GM19467 (cell line): ENCODE data around the gene INPP4A.
A peak's percentile ranks its signal among the peaks of the same experiment; 100 is the strongest.
"Not testable (repeated sequence)": the region's sequence is repeated elsewhere in the genome, so short reads cannot be mapped to it uniquely, and the experiment has no call there.

Experiments used
- ATAC-seq: cut with Tn5 transposase; IDR thresholded peaks from one replicate; pipeline ENCODE4 v1.9.1; 2021; ENCODE audit warnings: mild to moderate bottlenecking, moderate library complexity; ENCODE audit not compliant: unreplicated experiment

The INPP4A gene

DNA sequence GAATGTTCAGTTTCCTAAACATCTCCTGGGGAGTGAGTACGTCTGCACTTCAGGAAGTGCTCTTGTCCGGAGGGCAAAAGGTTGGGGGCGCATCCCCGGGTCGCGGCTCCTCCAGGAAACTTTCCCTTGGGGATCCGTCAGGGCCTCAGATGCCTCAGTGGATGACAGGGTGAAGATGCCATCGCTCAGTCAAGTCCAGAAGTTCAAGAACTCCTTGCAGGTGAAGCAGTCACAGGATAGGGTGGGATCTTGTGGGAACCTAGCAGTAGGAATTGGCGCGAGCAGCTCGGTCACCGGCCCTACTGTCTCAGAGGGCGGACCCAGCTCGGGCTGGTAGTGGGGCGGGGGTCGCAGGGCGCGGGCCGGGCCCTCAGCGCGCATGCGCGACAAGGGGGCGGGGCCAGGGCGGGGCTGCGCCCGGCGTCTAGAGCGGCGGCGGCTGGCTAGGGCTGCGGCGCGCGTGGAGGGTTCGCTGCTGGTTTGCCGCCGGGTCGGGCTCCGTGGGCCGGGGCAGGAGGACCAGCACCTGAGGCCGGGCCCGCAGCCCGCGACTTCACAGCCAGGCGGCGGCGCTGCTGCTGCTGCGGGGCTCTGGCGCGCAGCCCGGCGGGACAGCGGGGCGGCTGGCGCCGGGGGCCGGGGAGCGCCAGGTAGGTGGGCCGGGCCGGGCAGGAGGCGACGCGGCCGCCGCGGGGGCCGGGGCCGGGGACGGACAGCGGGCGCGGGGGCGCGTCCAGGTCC lies at the start of gene INPP4A:
Gene INPP4A (plus strand): TSS at position 423 of the 741 bp plus-strand sequence. CDS start 75,191 bp downstream, outside the sequence.
- ATAC-seq: peak; percentile 66

DNA sequence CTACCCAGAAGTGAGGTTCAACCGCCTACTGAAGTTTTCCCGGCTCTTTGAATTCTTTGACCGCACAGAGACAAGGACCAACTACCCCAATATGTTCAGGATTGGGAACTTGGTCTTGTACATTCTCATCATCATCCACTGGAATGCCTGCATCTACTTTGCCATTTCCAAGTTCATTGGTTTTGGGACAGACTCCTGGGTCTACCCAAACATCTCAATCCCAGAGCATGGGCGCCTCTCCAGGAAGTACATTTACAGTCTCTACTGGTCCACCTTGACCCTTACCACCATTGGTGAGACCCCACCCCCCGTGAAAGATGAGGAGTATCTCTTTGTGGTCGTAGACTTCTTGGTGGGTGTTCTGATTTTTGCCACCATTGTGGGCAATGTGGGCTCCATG lies 48.7 kb upstream of the INPP4A start:
- no peak for ATAC-seq

DNA sequence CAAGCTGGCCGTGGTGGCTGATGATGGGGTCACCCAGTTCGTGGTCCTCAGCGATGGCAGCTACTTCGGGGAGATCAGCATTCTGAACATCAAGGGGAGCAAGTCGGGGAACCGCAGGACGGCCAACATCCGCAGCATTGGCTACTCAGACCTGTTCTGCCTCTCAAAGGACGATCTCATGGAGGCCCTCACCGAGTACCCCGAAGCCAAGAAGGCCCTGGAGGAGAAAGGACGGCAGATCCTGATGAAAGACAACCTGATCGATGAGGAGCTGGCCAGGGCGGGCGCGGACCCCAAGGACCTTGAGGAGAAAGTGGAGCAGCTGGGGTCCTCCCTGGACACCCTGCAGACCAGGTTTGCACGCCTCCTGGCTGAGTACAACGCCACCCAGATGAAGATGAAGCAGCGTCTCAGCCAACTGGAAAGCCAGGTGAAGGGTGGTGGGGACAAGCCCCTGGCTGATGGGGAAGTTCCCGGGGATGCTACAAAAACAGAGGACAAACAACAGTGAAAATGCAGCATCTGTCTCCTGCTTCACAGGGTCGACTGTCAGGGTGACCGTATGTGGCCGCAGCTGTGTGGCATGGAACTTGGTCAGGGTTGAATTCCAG lies 47.8 kb upstream of the INPP4A start:
- ATAC-seq: no peak

DNA sequence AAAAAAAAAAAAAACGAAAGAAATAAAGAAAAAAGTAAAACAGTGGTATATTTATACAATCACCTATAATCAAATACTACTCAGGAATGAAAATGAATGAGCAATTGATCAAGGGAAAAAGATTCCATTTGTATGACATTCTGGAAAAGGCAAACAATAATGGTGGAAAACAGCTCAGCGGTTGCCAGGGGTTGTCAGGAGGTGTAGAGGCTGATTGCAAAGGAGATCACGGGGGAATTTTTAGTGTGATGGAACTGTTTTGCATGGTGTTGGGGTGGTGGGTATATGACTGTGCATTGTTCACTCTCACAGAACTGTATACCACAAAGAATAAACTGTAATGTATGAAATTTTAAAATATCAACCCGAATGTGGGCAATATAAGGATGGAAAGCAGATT lies 45.5 kb upstream of the INPP4A start:
- ATAC-seq: no peak

DNA sequence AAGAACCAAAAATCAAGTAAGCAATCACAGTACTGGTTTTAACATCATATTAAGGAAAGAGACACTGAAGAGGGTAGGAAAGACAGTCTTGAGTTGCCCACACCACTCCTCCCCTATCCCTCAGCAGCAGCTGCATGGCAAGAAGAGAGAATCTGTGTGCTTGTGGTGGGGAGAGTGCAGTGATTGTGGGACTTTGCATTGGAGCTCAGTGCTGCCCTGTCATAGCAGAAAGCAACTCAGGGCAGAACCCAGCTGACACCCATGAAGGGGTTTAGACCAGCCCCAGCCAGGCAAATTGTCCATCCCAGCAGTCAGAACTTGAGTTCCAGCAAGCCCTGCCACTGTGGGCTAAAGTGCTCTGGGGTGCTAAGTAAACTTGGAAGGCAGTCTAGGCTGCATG lies 40.8 kb upstream of the INPP4A start:
- no peak for ATAC-seq

DNA sequence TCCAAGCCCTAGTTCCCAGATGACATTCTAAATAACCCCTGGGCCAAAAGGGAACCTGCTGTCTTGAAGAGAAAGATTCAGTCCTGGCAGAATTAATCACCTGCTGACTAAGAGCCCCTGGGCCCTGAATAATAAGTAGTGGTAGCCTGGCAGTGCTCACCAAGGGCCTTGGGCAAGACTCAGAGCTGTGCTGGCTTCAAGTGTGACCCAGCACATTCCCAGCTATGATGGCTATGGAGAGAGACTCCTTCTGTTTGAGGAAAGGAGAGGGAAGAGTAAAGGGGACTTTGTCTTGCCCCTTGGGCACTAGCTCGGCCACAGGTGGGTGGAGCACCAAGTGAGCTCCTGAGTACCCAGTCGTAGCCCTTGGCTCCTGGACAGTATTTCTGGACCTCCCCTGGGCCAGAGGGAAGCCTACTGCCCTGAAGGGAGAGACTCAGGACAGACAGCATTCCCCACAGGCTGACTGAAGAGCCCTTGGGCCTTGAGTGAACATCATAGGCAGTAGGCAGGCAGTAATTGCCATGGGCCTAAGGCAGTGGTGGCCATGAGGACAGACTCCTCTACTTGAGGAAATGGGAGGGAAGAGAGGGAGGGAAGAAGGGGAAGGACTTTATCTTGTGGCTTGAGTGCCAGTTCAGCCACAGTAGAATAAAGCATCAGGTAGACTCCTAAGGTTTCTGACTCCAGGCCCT lies 40.0 kb upstream of the INPP4A start:
- no peak for ATAC-seq

DNA sequence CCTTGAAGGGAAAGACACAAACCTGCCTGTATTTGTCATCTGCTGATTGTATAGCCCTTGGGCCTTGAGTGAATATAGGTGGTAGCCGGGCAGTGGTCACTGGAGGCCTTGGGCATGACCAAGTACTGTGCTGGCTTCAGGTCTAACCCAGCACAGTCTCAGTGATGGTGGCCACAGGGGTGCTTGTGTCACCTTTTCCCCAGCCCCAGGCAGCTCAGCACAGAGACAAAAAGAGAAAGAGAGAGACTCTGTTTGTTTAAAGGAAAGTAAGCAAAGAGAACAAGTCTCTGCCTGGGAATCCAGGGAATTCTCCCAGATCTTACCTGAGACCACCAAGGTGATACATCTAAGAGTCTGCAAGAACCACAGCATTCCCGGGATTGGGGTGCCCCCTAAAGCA lies 39.4 kb upstream of the INPP4A start:
- ATAC-seq: no peak

DNA sequence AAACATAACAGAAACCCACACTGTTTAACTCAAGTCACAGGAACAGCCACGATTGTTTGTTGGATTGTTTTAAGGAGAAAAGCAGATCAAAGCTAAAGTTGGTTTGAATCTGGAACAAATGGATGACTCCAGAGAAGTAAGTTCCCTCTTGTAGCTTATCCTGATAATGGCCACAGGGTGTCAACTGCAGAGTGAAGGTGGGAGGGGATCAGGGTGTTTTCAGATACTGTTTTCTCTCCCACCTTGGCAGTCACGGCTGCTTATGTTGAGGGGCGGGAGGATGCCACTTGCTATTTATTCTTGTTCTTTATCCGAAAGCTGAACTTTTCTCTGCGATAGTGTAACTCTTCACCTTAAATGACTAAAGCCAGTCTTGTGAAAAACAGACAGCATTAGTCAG lies 36.5 kb upstream of the INPP4A start:
- no peak for ATAC-seq

DNA sequence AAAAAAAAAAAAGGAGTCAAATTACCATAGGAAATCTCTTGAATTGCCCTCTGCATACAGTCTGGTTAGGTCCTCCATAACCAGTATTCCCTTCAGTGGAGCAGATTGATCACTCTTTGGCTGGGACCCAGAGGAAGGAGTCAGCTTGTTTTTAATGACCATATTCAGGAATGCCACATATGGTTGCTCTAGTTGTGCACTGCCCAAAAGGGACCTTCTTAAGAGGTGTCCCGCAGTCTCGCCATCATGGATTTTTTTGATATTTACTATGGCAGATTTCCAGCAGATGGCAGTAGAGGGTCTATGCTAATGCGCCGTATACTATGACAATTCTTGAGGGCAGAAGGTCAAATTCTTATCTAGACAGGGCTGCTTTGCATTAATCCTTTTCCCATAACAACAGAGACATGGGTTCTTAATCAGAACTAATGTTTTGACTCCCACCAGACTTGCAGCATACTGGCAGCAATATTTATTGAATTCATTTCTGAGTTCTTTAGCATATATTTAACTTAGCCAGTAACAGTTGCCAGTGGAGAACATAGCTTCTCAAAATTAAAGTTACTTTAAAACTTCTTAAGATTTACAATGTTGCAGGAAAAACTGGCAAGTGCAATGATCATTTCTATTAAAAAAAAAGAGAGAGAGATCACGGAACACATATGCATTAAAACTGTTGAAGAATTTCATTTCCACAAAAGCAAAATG lies 31.8 kb upstream of the INPP4A start:
- ATAC-seq: no peak

DNA sequence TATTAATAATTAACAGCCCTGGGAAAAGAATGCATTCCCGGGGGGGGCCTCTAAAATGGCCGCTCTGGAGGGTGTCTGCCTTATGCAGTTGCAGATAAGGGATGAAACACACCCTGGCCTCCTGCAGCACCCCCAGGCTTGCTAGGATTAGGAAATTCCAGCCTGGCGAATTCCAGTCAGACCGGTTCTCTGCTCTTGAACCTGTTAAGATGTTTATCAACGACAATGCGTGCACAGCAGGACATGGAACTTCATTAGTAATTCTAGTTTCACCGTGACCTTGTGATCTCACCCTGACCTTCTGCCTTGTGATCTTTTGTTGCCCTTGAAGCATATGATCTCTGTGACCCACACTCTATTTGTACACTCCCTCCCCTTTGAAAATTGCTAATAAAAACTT lies 30.4 kb upstream of the INPP4A start:
- ATAC-seq: not testable (repeated sequence)

DNA sequence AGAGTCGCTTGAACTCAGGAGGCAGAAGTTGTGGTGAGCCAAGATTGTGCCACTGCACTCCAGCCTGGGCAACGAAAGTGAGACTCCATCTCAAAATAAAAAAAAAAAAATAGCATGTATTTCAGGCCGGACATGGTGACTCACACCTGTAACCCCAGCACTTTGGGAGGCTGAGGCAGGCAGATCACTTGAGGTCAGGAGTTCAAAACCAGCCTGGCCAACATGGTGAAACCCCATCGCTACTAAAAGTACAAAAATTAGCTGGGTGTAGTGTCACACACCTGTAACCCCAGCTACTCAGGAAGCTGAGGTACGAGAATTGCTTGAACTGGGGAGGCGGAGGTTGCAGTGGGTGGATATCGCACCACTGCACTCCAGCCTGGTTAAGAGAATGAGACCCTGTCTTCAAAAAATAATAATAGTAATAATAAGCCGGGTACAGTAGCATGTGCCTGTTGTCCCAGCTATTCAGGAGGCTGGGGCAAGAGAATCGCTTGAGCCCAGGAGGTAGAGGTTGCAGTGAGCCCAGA lies 28.9 kb upstream of the INPP4A start:
- not testable (repeated sequence) for ATAC-seq

DNA sequence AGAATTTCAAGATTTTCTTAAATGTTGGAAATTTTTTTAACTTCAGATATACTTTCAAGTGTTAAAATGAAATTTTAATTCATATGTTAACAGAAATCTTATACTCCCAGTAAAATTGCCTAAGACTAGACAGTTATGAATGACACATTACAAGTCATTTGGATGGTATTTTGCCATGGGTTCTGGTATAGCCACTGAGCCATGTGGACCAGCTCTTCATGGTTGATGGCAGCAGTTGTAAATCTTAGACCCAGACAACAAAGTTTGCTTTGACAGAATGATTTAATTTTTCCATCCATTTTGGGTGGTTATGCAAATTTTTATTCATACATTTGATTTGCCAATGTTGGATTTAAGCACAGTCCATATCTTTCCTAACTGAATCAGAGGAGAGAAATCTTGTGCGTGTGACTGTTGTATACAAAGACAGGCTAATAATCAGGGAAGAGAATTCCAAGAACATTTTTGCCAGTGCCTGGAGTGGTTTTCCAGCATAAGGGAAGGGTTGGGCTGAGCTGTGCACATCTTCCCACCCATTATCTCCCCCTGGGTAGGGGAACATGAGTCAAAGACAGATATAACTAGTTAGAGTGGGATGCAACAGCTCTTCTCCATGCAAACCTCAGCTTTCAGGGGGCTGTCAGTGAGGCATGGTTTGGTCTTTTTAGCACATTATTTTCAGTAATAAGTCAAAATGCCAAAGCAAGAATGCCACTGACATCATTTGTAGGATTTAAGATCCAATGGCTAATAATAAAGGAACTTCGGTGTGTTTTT lies 28.1 kb upstream of the INPP4A start:
- ATAC-seq: no peak

DNA sequence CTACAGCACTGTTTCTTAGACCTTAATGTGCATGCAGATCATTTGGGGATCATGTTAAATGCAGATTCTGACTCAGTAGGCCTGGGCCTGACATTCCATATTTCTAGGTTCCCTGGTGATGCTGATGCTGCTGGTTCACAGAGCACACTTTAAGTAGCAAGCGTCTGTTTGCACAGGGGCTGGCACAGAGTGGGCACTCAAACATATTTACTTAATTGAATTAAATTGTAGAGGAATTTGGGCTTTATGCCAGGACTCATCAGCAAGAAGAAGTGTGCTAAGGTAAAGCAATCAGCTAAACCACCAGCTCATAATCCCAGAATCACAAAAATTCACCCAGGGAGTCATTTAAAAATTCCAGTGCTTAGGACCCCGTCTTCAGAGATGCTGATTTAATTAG lies 25.1 kb upstream of the INPP4A start:
- ATAC-seq: no peak

DNA sequence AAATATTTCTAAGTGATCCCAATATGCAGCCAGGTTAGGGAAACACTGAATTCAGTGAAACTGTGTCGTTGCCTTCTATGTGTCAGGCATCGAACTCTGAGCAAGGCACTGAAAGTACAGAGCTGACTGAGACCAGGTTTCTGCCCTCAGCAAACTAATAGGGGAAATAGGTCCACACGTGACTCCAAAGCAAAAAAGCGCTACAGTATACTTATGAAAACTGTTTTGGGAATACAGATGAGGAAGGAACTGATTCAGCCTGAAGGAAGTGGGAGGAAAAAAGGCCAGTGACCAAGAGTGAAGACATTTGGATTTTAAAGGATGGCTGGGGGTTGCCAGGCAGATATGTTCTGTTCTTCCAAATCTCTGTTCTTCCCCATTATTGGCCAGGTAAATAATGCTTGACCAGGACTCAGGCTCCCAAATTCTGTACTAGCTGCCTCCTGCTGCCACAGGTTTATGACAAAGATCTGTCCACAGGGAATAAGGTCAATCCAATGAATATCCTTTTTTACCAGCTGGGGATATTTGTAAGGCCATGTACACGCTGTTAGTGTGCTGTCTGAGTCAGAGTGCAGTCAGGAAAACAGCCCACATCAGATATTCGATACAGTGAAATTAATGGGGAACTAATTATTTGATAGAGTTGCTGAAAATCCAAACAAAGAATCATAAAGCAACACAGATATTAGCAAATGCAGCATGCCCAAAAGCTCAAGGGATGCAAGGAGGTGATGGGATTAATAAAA lies 24.5 kb upstream of the INPP4A start:
- no peak for ATAC-seq

DNA sequence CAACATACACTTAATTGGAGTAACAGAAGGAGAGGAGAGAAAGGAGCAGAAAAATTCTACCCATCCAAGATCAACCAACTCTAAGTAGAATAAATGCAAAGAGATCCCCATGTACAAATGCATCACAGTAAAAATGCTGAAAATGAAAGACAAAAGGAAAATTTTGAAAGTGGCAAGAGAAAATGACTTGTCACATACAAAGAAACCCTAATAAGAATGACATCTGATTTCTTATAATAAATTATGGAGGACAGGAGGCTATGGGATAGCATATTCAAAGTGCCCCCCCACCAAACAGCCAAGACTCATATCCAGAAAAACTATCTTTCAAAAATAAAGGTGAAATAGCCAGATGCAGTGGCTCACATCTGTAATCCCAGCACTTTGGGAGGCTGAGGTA lies 22.2 kb upstream of the INPP4A start:
- ATAC-seq: no peak

DNA sequence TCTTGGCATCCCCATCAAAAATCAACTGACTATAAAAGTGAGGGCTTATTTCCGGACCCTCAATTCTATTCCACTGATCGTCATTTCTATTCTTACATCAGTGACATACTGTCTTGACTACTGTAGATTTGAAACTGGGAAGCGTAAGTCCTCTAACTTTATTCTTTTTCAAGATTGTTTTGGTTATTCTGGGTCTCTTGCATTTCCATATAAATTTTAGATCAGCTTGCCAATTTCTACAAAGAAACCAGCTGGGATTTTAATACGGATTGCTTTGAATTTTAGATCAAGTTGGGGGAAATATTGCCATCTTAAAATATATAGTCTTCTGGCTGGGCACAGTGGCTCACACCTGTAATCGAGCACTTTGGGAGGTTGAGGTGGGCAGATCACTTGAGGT lies 17.9 kb upstream of the INPP4A start:
- no peak for ATAC-seq

DNA sequence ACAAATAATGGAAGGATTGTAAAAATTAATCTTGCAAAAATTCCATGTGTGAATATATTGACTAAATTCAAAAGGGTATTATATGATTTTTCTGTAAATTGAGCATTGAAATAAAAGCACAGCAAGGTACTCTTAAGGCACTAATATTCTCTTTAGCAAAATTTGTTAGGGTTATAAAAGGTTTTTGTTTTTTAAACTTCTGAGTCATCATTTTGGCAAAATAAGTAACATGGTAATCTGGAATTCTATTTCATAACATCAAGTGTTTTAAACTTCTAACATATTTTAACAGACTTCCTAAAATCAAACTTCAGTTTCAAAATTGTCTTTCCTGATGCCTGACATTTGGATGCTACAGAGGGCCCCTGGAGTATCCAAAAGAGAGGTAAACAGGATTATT lies 12.5 kb upstream of the INPP4A start:
- ATAC-seq: no peak

DNA sequence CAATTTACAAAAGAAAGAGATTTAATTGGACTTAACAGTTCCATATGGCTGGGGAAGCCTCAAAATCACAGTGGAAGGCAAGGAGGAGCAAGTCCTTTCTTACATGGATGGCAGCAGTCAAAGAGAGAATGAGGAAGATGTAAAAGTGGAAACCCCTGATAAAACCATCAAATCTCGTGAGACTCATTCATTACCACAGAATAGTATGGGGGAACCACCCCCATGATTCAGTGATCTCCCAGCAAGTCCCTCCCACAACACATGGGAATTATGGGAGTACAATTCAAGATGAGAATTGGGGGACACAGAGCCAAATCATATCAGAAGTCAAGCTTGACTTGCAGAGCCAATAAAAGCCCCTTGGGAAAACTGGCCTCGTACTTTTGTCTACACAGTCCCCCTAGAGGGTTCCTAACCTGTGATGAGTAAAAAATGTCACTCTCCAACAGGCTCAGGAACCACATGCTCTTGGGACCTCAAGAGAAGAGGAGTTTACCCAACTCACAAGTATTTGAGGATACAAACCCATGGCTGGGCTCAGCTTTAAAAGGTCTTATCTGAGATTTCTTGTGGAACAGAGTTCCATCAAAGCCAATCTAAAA lies 11.2 kb upstream of the INPP4A start:
- no peak for ATAC-seq

DNA sequence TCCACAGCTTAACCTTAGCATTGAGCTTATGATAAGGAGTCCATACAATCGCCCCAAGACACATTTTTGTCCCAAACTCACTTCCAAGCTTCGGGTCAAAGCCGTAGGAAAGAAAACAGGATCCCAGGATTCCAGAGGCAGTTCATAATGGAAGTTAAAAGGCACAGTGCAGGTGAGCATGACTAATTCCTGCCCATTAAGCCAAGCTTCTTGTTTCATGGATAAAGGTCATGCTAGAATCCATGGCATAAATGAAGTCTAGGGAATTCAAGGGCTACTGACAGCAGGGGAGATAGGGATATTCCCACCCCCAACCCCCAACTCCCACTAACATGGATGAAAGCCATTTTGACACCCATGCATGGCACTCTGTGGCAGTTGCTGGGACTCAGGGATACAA lies 10.2 kb upstream of the INPP4A start:
- ATAC-seq: no peak
